T-helper 2 cell treated with Interferon-gamma antibody and Interleukin-4, amounts not matched to agents 100 ng/mL and 5 ng/mL, for 36 hours (primary cell): ENCODE results near the gene MYOD1. TPM values are rescaled to one million over a fixed set of nuclear protein-coding genes. Genes with fewer than 3 reads are reported as not detected.

ENCODE experiments used
- intact Hi-C: fragments of 100-400 bp; cut with micrococcal nuclease; formaldehyde crosslinking; loops from one replicate; pipeline ENCODE4 v1.15.1; 2023
- total RNA-seq: library from RNA; stranded (reverse); gene quantifications from 2 replicates; pipeline ENCODE4 v1.2.3, GENCODE V29; 2022

Gene MYOD1
- total RNA-seq, 1 donor from 2014 or later, result not detected

DNA sequence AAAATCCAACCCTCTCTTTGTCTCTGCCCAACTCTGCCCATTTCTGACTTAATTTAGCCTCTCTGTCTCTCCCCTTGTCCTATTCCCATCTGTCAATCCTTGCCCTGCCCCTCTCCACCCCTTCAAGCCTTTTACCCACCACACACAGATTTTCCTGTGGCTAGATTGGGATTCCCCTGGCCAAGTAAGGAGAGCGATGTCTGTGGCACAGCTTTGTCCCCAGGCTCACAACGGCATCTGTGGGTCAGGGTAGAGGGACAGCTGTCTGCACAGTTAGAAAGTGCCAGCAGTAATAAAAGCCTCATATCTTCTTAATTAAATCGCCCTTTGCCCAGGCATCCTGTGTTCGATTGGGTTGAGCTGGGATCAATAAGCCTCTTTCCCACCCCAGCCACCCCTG is 13.9 kb downstream of the MYOD1 start:
- intact Hi-C loops, result loop anchor here (5.0 to 10.0 kb wide), 2 partner anchors 136 to 372 kb away; partner anchors contain the start of gene SAAL1

DNA sequence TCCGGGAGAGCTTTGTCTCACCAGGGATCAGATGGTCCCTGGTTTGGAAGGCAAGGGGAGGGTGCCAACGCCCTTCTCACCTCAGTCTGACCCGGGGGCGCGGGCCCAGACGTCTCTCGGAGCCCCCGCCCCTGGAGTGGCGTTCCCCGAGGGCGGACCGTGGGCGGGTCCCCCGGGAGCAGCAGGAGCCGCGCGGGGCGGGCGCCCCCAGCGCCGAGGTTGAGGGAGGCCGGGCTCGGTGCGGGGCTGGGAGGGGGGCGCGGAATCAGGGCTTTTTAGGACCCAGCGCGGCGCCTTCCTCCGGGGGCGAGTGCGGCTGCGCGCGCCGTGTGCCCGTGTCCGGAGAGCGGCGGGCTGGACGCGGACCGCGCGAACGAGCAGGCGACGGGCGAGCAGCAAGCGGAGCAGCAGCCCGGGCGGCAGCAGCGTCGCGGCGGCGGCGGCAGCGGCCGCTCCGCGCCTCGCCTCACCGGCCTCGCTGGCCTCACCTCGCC is 15.1 kb downstream of the MYOD1 start, which contains the start of gene KCNC1:
TSS of gene KCNC1 (plus strand) at position 364 of the 494 bp plus-strand sequence. CDS start 1,222 bp downstream, outside the sequence.
- intact Hi-C loops, result loop anchor here (5.0 to 10.0 kb wide), 2 partner anchors 137 to 370 kb away; partner anchors contain the start of gene SAAL1

DNA sequence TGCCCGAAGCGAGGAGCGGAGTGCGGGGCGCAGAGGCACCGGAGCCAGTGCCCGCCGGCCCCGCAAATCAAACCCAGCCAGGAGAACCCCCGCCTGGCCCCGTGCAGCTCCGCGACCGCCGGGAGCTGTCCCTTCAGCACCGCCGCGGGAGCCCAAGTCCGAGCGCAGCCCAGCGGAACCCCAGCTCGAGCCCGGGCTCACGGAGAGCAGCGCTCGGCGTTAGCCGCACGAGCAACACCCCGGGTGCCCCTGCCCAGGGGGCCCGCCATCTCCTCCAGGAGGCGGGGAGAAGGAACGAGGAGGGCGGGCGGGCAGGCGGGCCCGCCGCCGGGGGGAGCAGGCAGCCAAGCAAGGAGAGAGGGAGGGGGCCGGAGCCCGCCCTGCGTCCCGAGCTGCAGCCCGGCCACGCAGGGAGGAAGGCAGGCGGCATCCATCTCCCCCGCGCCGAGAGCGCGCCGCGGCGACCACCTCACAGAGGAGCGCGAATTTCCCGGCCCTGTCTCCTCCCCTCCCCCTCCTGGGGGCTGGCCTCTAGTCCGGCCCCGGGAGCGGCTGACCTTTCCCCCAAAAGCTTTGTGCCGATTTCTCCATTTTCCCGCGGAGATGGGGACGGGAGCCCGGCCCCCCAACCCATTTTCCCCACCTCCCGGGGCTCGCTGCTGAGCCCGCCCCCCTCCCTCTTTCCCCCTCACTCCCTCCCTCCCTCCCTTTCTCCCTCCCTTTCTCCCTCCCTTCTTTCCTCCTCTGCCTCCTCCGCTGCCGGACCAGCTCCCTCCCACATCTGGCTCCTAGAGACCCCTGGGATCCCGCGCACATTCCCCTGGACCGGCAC is 15.8 kb downstream of the MYOD1 start:
- intact Hi-C loops, result loop anchor here (5.0 to 10.0 kb wide), 2 partner anchors 138 to 370 kb away; partner anchors contain the start of gene SAAL1

- intact Hi-C loops, result loop anchor here (10.0 kb wide), 1 partner anchor 369 kb away; the partner anchor contains the start of gene SAAL1
Observed at GRCh38 chr11:17735818-17736578, 16.6 kb downstream of the MYOD1 start.

GRCh38 chr11:17736579-17736893 is 17.2 kb downstream of the MYOD1 start:
- intact Hi-C loops, result loop anchor here (10.0 kb wide), 1 partner anchor 368 kb away; the partner anchor contains the start of gene SAAL1

DNA sequence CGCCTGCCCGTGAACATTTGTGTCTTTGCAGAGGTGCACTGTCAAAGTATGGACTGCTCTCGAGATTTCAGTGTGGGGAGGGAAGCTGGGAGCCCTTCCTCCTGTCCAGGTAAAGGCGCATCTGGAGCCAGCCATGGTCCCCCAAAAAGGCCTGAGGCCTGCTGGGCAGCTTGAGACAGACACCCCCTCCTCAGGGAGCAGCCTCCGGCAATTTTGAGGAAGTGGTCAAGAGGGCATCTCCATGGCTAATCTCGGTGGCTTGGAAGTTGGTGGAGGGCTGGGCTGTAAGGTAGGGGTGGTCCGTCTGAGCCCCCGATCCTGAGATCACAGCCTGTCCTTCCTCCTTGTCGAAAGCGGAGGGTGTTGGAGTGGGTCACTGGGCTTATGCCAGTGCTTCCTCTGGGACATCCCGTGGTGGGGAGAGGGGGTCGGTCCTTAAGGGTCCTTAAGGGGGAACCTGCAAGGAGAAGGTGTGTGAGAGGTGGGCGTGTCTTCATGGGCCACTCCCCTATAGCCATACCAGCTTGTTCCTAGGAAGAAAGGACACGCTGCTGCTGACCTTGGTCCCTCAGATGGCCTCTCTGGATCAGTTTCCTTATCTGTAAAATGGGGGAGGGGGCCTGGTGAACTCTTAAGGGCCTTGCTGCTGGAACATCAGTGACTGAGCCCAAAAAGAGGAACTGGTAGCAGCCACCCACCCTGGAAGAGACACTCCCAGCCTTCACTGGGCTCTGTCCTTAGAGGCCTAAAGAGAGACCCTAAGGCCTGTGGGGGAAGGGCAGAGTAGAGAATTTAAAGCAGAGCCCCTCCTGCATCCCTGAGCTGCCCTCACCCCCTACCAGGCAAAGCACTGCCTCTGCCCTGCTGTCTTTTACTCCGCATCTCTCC is 17.8 kb downstream of the MYOD1 start:
- intact Hi-C loops, result loop anchor here (10.0 kb wide), 1 partner anchor 368 kb away; the partner anchor contains the start of gene SAAL1

GRCh38 chr11:17738151-17738973 is 19.0 kb downstream of the MYOD1 start:
- intact Hi-C loops, result loop anchor here (10.0 kb wide), 1 partner anchor 366 kb away; the partner anchor contains the start of gene SAAL1

- intact Hi-C loops, result loop anchor here (10.0 kb wide), 1 partner anchor 365 kb away; the partner anchor contains the start of gene SAAL1
Observed at GRCh38 chr11:17739945-17740338, 20.6 kb downstream of the MYOD1 start.

DNA sequence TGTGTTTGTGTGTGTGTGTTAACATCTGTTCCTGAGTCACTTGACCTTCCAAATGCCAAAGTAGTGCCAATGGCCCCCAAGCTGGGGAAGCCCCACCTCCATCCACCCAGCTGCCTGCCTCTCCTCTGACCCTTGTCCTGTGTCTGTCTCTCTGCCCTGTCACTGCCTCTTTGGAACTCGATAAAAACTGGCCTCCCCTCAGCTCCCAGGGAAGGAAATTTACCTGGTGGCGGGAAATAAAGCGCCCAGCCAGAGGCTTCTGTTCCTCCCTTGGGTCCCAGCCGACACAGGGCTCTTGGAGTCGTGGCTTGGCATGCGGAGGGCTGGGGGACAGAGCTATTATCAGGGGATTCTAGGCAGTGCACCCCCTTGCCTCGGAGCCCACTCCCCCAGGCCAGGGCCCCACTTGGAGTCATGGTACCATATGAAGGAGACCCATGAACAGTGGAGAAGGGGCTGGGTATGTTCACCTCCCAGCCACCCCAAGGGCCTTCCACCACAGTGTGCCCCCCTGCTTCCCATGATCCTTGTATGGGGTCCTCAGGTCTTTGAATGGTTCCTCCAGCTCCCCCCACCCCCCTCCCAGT is 21.4 kb downstream of the MYOD1 start:
- intact Hi-C loops, result no loop called here

DNA sequence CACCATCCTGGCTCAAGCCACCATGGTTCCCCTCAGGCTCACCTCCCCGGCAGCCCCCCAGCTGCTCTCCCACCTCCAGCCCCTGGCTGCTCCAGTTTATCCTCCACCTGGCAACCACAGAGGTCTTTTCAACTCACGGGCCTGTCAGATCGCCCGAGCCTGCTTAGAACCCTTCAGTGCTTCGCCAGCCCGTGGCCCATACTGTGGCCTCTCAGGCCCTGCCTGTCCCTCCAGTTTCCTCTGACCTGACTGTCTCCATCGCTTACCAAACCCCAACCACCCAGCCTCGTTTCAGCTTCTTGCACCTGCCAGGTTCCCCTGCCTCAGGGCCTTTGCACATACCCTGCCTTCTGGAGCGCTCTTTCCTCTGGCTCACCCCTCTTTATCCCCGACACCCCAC is 22.1 kb downstream of the MYOD1 start:
- intact Hi-C loops, result no loop called here

GRCh38 chr11:17742019-17742418 is 22.6 kb downstream of the MYOD1 start:
- intact Hi-C loops, result no loop called here

- intact Hi-C loops, result no loop called here
Observed at GRCh38 chr11:17743026-17743807, 23.8 kb downstream of the MYOD1 start.

DNA sequence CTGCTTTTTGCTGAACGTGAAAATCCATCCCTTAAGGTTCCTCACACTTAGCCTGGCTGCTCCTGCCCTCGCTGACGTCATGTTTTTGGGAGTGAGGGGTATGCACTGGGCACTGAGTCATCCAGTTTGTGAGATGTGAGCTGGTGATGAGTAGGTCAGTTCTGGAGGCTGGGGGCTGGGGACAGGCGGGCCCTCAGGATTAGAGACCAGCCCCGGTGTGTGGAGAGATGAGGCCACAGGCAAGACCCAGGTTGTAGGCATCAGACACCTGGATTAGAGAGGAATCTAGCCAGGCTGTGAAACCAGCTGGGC is 24.4 kb downstream of the MYOD1 start:
- intact Hi-C loops, result no loop called here

DNA sequence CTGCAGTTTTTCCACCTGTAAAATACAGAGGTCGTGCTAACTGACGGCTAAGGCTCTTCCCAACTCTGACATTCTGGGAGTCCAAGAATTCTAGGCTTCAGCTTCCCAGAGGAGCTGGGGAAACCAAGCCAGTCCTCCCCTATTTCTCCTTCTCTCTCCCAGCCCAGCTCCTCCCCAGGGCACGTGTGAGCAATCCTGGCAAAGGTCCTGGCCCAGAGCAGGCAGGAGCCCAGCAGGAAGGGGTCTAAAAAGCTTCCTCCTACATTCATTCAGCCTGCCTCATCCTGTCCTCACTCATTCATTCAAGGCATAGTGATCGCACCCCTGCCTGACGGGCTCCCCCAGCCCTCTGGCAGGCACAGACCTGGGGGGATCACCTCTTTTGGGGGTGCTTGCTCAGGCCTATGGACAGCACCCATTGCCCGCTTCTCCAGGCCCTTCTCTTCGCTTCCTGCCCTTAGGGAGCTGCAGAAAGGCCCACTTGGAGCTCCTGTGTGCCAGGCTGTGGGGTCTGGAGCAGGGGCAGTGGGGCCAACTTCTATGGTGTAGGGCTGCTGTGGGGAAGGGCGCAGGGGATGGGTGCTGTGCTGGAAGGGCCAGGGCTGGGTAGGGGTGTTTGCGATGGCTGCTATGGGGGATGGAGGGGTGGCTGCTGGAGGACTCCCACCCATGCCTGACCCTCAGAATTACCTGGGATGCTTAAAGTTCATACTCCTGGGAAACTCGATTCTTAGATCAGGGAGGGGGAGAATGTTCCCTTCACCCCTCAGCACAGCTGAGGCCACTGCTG is 25.0 kb downstream of the MYOD1 start:
- intact Hi-C loops, result no loop called here

GRCh38 chr11:17745023-17745772 is 25.8 kb downstream of the MYOD1 start:
- intact Hi-C loops, result no loop called here

GRCh38 chr11:17746096-17746495 is 26.7 kb downstream of the MYOD1 start:
- intact Hi-C loops, result no loop called here
